ENCODE measurements around the gene SLBP.

Gene SLBP

DNA sequence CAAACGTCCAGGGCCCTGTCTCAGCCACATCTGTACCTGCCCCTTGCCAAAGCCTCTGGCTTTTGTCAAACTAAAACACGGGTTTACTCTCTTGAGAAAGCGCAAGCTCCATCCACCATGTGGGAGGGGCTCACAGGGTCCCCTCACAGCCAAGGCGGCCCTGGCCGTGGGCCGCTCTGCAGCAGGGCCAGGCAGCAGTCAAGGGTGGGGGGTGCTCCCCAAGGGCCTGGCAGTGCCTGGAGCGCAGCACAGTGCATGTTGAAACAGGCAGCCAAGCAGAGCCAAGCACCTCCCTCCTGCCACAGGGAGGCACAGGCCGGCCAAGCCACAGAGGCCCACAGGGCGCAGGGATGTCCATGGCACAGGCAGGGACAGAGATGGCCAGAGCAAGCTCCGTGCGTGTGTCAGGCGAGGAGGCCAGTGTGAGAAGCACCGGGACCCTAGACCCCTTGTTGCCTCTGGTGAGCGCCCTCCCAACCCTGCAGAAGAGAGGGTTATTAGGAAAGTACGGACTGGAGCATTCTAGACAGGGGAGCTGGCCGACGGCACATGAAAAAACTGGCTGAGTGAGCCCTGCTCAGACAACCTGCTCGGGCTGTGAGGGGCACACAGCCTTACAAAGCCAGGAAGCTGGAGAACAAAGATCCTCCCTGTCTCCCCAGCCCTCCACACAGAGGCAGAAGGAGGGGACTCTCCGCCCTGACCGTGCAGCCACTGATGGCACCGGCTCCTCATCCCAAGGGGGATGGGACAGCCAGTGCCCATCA is 67.0 kb downstream of the SLBP start:
- DNase-seq: no peak

GRCh38 chr4:1643971-1644735 is 68.0 kb downstream of the SLBP start:
- DNase-seq: no peak

All from stimulated activated naive CD4-positive, alpha-beta T cell treated with Interleukin-2 at 50 U/mL for 16 hours (primary cell).